NCI-H524 (cell line): ENCODE measurements around the gene LYPLA2.

Experiments
- DNase-seq, 2 experiments: peaks; one replicate each; lab custom pipeline; 2025; lab: John Stamatoyannopoulos, UW

LYPLA2 gene

GRCh38 chr1:23837908-23838307 is 47.0 kb downstream of the LYPLA2 start:
- DNase-seq, result no peak

DNA sequence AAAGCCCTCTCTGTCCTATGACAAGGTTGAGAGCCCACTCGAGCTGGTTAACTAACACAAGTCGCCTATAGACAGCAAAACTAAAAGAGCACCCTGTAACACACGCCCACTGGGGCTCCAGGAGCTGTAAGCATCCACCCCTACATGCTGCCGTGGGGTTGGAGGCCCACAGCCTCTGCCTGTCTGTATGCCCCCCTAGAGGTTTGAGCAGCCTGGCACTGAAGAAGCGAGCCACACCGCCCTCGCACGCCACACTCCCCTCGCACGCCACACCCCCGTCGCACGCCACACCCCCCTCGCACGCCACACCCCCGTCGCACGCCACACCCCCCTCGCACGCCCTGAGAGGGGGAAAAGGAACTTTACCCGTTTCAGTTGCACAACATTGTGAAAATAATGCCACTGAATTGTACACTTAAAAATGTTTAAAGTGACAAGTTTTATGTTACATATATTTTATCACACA is 47.5 kb downstream of the LYPLA2 start:
- DNase-seq, result peak in 1 of 2 experiments; percentile 25

- DNase-seq, result no peak
These were observed 52.7 kb downstream of the LYPLA2 start for GRCh38 chr1:23843644-23844043.
